NCI-H128 (cell line): ENCODE measurements around the gene SLC14A1.

Source experiments
- DNase-seq: peaks from one replicate; lab custom pipeline; 2025; ENCODE audit not compliant: unreplicated experiment; lab: John Stamatoyannopoulos, UW

Gene SLC14A1

GRCh38 chr18:45793264-45793965 lies 69.4 kb downstream of the SLC14A1 start:
- DNase-seq, result no peak

- DNase-seq, result no peak
Measured at GRCh38 chr18:45801416-45802004, 77.5 kb downstream of the SLC14A1 start.
